Bronchial epithelial cell (primary cell): ENCODE measurements around the gene ATRIP. TPM values are rescaled to one million over a fixed set of nuclear protein-coding genes. Genes with fewer than 3 reads are reported as not detected.

ENCODE experiments used
- DNase-seq: peaks from one replicate; pipeline ENCODE4 v3.0.0-alpha.2; 2010; ENCODE audit warnings: low read depth
- FAIRE-seq: peaks from 2 replicates; lab custom pipeline; 2011; peaks lifted over from hg19 to GRCh38; lab: Jason Lieb, UNC
- H3K27me3 ChIP-seq: 2 replicates; pipeline ENCODE4 v1.5.1; 2011; ENCODE audit warnings: low read length; ENCODE audit not compliant: control insufficient read depth, insufficient read depth
- H3K36me3 ChIP-seq: 2 replicates; pipeline ENCODE4 v1.5.1; 2011; ENCODE audit warnings: low read length; ENCODE audit not compliant: control insufficient read depth, insufficient read depth
- H3K4me3 ChIP-seq: 2 replicates; pipeline ENCODE4 v1.5.1; 2011; ENCODE audit warnings: mild to moderate bottlenecking, low read depth, low read length, control low read depth
- total RNA-seq: library from RNA; depleted of rRNA; stranded (reverse); fragments of >200 nt; gene quantifications from 2 replicates; pipeline ENCODE4 v1.2.1, GENCODE V29; 2014
- TF ChIP-seq, protein P1 (sequence below): IDR thresholded peaks from 2 replicates; pipeline ENCODE4 v1.5.1; 2011; ENCODE audit warnings: mild to moderate bottlenecking, moderate library complexity, low read length, control low read depth, inconsistent platforms; ENCODE audit not compliant: insufficient read depth, severe bottlenecking

ATRIP gene
- total RNA-seq, 1 donor from 2014 or later = 5.5 TPM

DNA sequence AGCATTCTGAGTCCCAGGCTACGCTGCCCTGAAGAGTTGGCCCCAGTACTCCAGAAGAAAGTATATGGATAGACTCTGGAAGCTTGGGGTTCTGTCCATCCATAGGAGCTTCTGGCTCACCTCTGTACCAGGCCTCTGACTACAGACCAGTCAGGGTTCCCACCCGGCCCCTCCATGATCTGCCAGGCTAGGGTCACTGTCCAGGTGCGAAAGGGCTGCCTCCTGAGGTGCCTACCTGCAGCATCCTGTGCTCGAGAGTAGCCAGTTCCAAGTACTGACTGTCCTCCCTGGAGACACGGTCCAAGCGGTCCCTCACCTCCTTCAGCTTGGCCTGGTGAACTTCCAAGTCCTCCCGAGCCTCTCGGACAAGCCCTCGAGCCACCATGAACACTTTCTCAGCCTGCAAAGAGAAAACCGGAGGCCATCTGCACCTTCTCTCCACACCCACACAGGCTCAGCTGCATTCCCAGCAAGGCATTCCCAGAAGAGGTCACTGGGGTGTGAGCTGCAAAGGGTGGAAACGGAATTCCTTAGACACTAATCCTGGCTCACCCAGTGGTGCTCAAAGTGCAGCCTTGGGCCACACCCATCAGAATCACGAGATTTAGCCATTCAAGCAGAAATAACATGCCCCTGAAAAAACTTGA, 12.9 kb upstream of the ATRIP start:
- DNase-seq (peak; percentile 81), FAIRE-seq (no peak)
- TF ChIP-seq, protein P1, sequence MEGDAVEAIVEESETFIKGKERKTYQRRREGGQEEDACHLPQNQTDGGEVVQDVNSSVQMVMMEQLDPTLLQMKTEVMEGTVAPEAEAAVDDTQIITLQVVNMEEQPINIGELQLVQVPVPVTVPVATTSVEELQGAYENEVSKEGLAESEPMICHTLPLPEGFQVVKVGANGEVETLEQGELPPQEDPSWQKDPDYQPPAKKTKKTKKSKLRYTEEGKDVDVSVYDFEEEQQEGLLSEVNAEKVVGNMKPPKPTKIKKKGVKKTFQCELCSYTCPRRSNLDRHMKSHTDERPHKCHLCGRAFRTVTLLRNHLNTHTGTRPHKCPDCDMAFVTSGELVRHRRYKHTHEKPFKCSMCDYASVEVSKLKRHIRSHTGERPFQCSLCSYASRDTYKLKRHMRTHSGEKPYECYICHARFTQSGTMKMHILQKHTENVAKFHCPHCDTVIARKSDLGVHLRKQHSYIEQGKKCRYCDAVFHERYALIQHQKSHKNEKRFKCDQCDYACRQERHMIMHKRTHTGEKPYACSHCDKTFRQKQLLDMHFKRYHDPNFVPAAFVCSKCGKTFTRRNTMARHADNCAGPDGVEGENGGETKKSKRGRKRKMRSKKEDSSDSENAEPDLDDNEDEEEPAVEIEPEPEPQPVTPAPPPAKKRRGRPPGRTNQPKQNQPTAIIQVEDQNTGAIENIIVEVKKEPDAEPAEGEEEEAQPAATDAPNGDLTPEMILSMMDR = no peak
- peak overlapping the region; percentile 20 for H3K4me3 ChIP-seq
- no peaks in the 10 kb centered on the region for H3K27me3 ChIP-seq
- no peaks in the 10 kb centered on the region for H3K36me3 ChIP-seq

DNA sequence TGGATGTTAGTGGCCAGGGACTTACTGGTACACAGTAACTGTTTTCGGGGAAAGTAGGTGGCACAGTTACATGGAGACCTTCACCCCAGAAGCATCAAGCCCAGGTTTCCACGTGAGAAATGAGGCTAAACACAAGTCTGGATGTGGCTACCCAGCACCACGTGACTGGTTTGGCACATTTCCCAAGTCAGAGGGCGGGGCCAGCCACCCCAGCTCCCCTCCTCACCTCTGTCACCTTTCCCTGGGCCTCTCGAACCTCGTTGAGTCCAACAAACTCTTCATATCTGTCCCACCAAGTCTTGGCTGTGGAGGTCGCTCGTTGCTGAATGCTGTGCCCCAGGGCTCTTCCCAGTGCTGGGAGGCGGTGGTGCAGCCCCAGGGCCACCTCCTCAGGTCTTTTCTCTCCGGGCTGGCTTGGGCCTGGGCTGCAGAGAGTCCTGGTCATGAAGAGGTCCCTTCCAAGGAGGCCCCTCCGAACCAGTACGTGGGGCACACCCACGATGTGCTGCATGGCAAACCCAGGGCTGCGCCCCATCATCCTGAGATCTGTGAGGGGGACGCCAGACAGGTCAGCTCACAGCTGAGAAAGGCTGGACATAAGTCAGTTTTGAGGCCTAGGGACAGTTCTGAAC, 11.8 kb upstream of the ATRIP start:
- FAIRE-seq (no peak), DNase-seq (no peak)
- Histone ChIP-seq H3K4me3 (no peak overlapping the region), H3K36me3 (no peaks in the 10 kb centered on the region), H3K27me3 (no peaks in the 10 kb centered on the region)
- TF ChIP-seq, protein P1 = no peak

DNA sequence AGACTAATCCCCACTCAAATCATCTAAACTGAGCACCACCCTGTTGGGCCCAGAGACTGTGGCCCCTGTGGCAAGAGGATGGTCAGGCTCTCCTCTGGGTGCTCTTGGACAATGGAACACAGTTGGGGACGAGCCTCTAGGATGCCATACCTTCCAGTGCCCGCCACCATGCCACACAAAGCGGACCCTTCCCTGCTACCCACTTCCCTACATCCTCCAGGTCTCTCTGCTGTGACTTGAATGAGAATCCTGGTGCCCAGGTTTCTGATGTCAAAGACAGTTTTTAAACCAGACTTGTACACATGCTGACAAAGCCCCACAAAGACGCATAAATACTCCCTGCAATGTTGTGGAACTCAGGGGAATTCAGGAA, 11.3 kb upstream of the ATRIP start:
- no peaks in the 10 kb centered on the region for H3K27me3 ChIP-seq
- TF ChIP-seq, protein P1 = no peak
- DNase-seq = no peak
- H3K4me3 ChIP-seq = no peak overlapping the region
- no peaks in the 10 kb centered on the region for H3K36me3 ChIP-seq
- FAIRE-seq = no peak

- Histone ChIP-seq H3K27me3 (no peaks in the 10 kb centered on the region), H3K36me3 (no peaks in the 10 kb centered on the region), H3K4me3 (no peak overlapping the region)
- DNase-seq (peak; percentile 73), FAIRE-seq (peak; percentile 18)
- TF ChIP-seq, protein P1 = peak; percentile 98
These were observed 10.6 kb upstream of the ATRIP start for GRCh38 chr3:48435774-48436476.

GRCh38 chr3:48436477-48436787, 10.1 kb upstream of the ATRIP start:
- no peak for FAIRE-seq

More at GRCh38 chr3:48436477-48436787, 10.1 kb upstream of the ATRIP start:
- no peaks in the 10 kb centered on the region for H3K27me3 ChIP-seq
- DNase-seq = no peak
- H3K4me3 ChIP-seq = no peak overlapping the region
- TF ChIP-seq, protein P1 = no peak
- no peaks in the 10 kb centered on the region for H3K36me3 ChIP-seq
